Caco-2 (cell line): Measurements from ENCODE around the gene HNRNPUL1. TPM values are rescaled to one million over a fixed set of nuclear protein-coding genes. Genes with fewer than 3 reads are reported as not detected.

Experiments
- BruUV-seq: library from RNA; stranded (reverse); fragments of 400-500 nt; replicated peaks from 2 replicates; lab custom pipeline; 2021; lab: Mats Ljungman, UMichigan
- CTCF ChIA-PET: fragments of 300-600 bp; sonication (Branson Sonifier 250); formaldehyde crosslinking; loops from one replicate; lab custom pipeline; 2022; ENCODE audit warnings: antibody characterized with exemption; lab: Charles Lee
- POLR2A ChIA-PET: fragments of 300-600 bp; sonication (Branson Sonifier 250); formaldehyde crosslinking; loops from one replicate; lab custom pipeline; 2022; ENCODE audit warnings: antibody characterized with exemption; lab: Charles Lee
- DNase-seq, 2 experiments: peaks; one replicate each; pipeline versions ENCODE4 v3.0.0 to v3.0.0-alpha.2; 2020 to 2022
- H3K27me3 ChIP-seq: replicated peaks from 2 replicates; pipeline ENCODE4 v1.6.0; 2011; ENCODE audit warnings: low read length; ENCODE audit not compliant: control insufficient read depth, insufficient read depth
- H3K36me3 ChIP-seq: 2 replicates; pipeline ENCODE4 v1.5.1; 2011; ENCODE audit warnings: low read length; ENCODE audit not compliant: control insufficient read depth, insufficient read depth
- H3K4me1 ChIP-seq: fragments of 250-450 bp; sonication (Bioruptor Pico); 2 replicates; pipeline ENCODE4 v1.5.1; 2020; ENCODE audit warnings: mild to moderate bottlenecking
- H3K4me3 ChIP-seq: 2 replicates; pipeline ENCODE4 v1.5.1; 2011; ENCODE audit warnings: low read depth, mild to moderate bottlenecking, control low read depth, low read length
- H3K9me3 ChIP-seq: fragments of 250-450 bp; sonication (Bioruptor Pico); 2 replicates; pipeline ENCODE4 v1.5.1; 2020; ENCODE audit warnings: mild to moderate bottlenecking, moderate library complexity
- H3K27ac Mint-ChIP-seq: one replicate; pipeline ENCODE4 v1.8.0; 2022; ENCODE audit warnings: mixed read lengths; ENCODE audit not compliant: unreplicated experiment
- H3K27me3 Mint-ChIP-seq: one replicate; pipeline ENCODE4 v1.8.0; 2022; ENCODE audit warnings: mixed read lengths; ENCODE audit not compliant: insufficient read depth, unreplicated experiment
- H3K36me3 Mint-ChIP-seq: one replicate; pipeline ENCODE4 v1.8.0; 2022; ENCODE audit warnings: mild to moderate bottlenecking, mixed read lengths; ENCODE audit not compliant: insufficient read depth, unreplicated experiment
- H3K4me1 Mint-ChIP-seq: one replicate; pipeline ENCODE4 v1.8.0; 2022; ENCODE audit warnings: low read depth, mixed read lengths; ENCODE audit not compliant: unreplicated experiment
- H3K4me3 Mint-ChIP-seq: one replicate; pipeline ENCODE4 v1.8.0; 2022; ENCODE audit warnings: mild to moderate bottlenecking, moderate library complexity, mixed read lengths; ENCODE audit not compliant: unreplicated experiment
- H3K9me3 Mint-ChIP-seq: one replicate; pipeline ENCODE4 v1.8.0; 2022; ENCODE audit warnings: mixed read lengths; ENCODE audit not compliant: unreplicated experiment
- intact Hi-C: fragments of 100-400 bp; cut with micrococcal nuclease; formaldehyde crosslinking; loops from one replicate; pipeline ENCODE4 v1.10.0; 2022; ENCODE audit not compliant: unreplicated experiment
- total RNA-seq: library from RNA; stranded (reverse); gene quantifications from 2 replicates; pipeline ENCODE4 v1.2.3, GENCODE V29; 2022
- TF ChIP-seq, protein P1 (sequence below), 2 experiments: fragments of 200-600 bp in 1 of 2; IDR thresholded peaks; 1 replicate in 1 of 2; 2 replicates in 1 of 2; pipeline versions ENCODE4 v1.5.1 to v1.8.0; 2011 to 2022; ENCODE audit warnings: antibody characterized with exemption in 1 of 2, control low read depth in 1 of 2, inconsistent platforms in 1 of 2, low read depth in 1 of 2, low read length in 1 of 2, mild to moderate bottlenecking in 1 of 2, moderate library complexity in 1 of 2; ENCODE audit not compliant: insufficient read depth in 1 of 2, severe bottlenecking in 1 of 2, unreplicated experiment in 1 of 2

HNRNPUL1 gene
- total RNA-seq, 1 experiment from 2014 or later = 322 TPM

DNA sequence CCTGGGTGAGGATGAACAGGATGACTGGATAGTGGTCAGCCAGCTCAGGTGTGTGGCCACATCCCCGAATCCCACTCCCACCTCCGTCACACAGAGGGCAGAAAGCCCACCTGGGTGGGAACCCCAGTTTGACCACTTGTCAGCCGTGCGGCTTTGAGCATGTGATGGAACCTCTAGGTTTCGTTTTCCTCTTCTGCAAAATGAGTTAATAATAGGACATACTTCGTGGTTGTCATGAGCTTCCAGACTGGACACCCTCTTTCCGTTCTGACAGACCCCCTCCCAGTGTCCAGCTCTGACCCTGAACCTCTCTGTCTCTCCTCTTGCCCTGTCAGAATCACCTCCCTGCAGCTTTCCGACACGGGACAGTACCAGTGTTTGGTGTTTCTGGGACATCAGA is 43.4 kb upstream of the HNRNPUL1 start:
- no peak overlapping the region for H3K4me3 Mint-ChIP-seq
- H3K4me1 Mint-ChIP-seq = peaks cover 44% of the 10 kb centered on the region
- H3K4me3 ChIP-seq = no peak overlapping the region
- POLR2A ChIA-PET = no interaction called here
- TF ChIP-seq, protein P1, sequence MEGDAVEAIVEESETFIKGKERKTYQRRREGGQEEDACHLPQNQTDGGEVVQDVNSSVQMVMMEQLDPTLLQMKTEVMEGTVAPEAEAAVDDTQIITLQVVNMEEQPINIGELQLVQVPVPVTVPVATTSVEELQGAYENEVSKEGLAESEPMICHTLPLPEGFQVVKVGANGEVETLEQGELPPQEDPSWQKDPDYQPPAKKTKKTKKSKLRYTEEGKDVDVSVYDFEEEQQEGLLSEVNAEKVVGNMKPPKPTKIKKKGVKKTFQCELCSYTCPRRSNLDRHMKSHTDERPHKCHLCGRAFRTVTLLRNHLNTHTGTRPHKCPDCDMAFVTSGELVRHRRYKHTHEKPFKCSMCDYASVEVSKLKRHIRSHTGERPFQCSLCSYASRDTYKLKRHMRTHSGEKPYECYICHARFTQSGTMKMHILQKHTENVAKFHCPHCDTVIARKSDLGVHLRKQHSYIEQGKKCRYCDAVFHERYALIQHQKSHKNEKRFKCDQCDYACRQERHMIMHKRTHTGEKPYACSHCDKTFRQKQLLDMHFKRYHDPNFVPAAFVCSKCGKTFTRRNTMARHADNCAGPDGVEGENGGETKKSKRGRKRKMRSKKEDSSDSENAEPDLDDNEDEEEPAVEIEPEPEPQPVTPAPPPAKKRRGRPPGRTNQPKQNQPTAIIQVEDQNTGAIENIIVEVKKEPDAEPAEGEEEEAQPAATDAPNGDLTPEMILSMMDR (IDR thresholded peaks at IDR 0.05; ENCODE audit: insufficient read depth in 1 of 2, low read depth in 1 of 2, low read length in 1 of 2, severe bottlenecking in 1 of 2, unreplicated experiment in 1 of 2) = no peak
- CTCF ChIA-PET = interaction anchor here (0.5 to 1.4 kb wide), 4 partner anchors 17 to 106 kb away, joined by 4 to 5 read pairs (median 4); partner anchors contain the start of gene CYP2F1
- no peaks in the 10 kb centered on the region for H3K27me3 ChIP-seq
- no peaks in the 10 kb centered on the region for H3K9me3 Mint-ChIP-seq
- H3K36me3 Mint-ChIP-seq = no peaks in the 10 kb centered on the region
- H3K9me3 ChIP-seq = no peaks in the 10 kb centered on the region
- H3K4me1 ChIP-seq = peaks cover 18% of the 10 kb centered on the region; the same call in 1 of the 2 replicates
- no peaks in the 10 kb centered on the region for H3K36me3 ChIP-seq
- H3K27me3 Mint-ChIP-seq = no peaks in the 10 kb centered on the region
- H3K27ac Mint-ChIP-seq = no peak overlapping the region
- intact Hi-C loops = no loop called here
- BruUV-seq = no TSS peak
- no peak for DNase-seq

DNA sequence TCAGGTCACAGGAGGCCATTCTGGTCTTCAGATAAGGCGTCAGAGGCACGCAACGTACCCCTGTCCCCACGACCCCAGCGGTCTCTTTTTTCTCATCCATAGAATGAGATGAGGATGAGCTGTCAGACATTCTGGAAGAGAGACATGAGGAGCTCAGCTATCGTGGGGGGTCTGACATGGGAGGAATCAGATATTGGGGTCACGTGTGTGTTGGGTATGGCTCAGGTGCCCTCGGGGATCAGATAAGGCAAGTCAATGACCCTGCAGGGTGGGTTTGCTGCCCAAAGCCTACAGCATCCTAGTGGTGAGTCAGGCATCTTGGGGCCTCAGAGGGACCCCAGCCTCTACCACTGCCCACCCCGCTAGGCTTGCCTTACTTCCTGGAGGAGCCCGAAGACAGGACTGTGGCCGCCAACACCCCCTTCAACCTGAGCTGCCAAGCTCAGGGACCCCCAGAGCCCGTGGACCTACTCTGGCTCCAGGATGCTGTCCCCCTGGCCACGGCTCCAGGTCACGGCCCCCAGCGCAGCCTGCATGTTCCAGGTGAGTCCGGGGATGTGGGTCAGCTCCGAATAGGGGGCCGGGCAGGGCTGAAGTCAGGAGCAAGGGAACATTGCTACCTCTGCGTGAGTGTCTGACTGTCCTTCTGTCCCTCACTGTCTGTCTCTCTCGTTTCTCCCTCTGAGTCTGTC is 42.5 kb upstream of the HNRNPUL1 start:
- POLR2A ChIA-PET = no interaction called here
- no peaks in the 10 kb centered on the region for H3K36me3 Mint-ChIP-seq

DNA sequence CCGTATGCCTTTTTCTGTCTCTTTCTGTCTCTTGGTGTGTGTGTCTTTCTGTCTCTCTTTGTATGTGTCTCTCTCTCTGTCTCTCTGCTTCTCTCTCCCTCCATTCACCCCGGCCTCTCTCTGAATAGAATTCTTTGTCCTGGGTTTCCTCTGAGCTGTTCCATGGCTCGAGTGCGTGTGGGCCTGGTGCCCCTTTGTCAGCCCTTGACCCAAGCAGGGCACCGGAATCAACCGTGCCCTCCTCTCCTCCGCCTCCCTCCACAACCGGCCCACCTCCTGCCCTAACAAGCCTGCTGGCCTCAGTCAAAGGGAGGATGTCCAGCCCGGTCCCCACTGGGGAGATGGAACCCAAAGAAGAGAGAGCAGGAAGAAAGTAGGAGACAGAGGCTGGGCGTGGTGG is 41.9 kb upstream of the HNRNPUL1 start:
- intact Hi-C loops = no loop called here
- TF ChIP-seq, protein P1 (IDR thresholded peaks at IDR 0.05; ENCODE audit: insufficient read depth in 1 of 2, low read depth in 1 of 2, low read length in 1 of 2, severe bottlenecking in 1 of 2, unreplicated experiment in 1 of 2) = no peak
- no peak overlapping the region for H3K27ac Mint-ChIP-seq
- no peaks in the 10 kb centered on the region for H3K27me3 Mint-ChIP-seq
- H3K4me3 ChIP-seq = no peak overlapping the region
- H3K9me3 Mint-ChIP-seq = no peaks in the 10 kb centered on the region
- no peaks in the 10 kb centered on the region for H3K36me3 Mint-ChIP-seq
- ChIA-PET CTCF (no interaction called here), POLR2A (no interaction called here)
- DNase-seq = no peak
- no peak overlapping the region for H3K4me3 Mint-ChIP-seq
- H3K4me1 ChIP-seq = peaks cover 19% of the 10 kb centered on the region; the same call in 1 of the 2 replicates
- peaks cover 40% of the 10 kb centered on the region for H3K4me1 Mint-ChIP-seq
- no peaks in the 10 kb centered on the region for H3K27me3 ChIP-seq
- BruUV-seq = no TSS peak
- no peaks in the 10 kb centered on the region for H3K36me3 ChIP-seq
- no peaks in the 10 kb centered on the region for H3K9me3 ChIP-seq

More for the DNA sequence above, 42.5 kb upstream of the HNRNPUL1 start:
- H3K9me3 ChIP-seq = no peaks in the 10 kb centered on the region
- peaks cover 19% of the 10 kb centered on the region; the same call in 1 of the 2 replicates for H3K4me1 ChIP-seq
- H3K4me3 ChIP-seq = no peak overlapping the region
- Mint-ChIP-seq H3K9me3 (no peaks in the 10 kb centered on the region), H3K4me1 (peaks cover 42% of the 10 kb centered on the region), H3K27me3 (no peaks in the 10 kb centered on the region), H3K4me3 (no peak overlapping the region), H3K27ac (no peak overlapping the region)
- BruUV-seq = no TSS peak
- CTCF ChIA-PET = interaction anchor here (0.5 to 1.4 kb wide), 2 partner anchors 34 to 41 kb away, joined by 3 to 5 read pairs; no protein-coding TSS in a partner anchor
- intact Hi-C loops = no loop called here
- DNase-seq = no peak
- H3K27me3 ChIP-seq = no peaks in the 10 kb centered on the region
- H3K36me3 ChIP-seq = no peaks in the 10 kb centered on the region
- TF ChIP-seq, protein P1 (IDR thresholded peaks at IDR 0.05; ENCODE audit: insufficient read depth in 1 of 2, low read depth in 1 of 2, low read length in 1 of 2, severe bottlenecking in 1 of 2, unreplicated experiment in 1 of 2) = no peak
